HG03196 (cell line): ENCODE measurements around the gene WNT2B.

Experiments used
- ATAC-seq: cut with Tn5 transposase; IDR thresholded peaks from one replicate; pipeline ENCODE4 v1.9.1; 2021; ENCODE audit not compliant: unreplicated experiment

WNT2B gene

DNA sequence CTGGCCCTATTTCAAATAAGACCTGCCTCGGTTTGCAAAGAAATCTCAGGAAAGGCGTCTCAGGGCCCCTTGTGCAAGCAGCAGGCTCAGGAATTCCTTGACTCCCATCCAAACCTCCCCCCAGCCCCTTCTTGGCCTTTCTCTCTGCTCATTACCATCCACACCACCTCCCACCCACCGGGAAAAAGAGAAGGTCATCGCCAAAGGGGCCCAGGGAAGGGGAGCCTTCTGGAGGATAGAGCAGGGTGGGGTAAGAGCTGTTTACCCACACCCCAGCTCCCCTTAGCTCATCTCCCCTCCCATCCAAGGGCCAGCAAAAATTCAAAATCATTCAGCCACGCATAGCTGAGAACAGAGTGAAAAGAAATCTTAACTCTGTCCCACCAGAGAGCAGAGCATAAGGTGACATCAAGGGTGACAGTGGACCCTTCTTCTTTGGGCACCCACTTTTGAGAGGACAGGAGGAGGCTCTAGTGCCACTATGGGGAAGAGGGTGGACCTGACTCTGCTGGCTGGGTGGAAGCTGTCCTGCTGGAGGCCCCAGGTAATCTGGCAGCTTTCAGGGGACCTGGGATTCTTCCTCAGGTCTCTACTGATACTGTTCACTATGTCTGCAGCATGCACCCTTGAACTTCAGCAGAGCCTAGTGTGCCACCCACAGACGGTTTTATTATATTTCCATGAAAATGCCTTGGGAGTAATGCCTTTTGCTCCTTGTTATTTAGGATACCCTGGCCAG is 3.9 kb upstream of the WNT2B start:
- no peak for ATAC-seq

- ATAC-seq = no peak
Observed at GRCh38 chr1:112505400-112505785, 3.4 kb upstream of the WNT2B start.

DNA sequence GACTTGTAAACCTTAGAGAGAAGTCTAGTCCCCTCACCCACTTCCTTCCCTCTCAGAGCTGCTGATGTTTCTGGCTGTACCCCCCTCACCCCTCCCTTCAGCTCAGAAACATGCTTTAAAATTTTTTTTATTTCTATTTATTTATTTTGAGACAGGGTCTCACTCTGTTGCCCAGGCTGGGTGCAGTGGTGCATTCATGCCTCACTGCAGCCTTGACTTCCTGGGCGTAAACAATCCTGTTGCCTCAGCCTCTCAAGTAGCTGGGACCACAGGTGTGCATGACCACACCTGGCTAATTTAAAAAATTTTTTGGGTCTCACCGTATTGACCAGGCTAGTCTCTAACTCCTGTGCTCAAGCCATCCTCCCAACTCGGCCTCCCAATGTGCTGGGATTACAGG is 2.9 kb upstream of the WNT2B start:
- ATAC-seq = no peak

DNA sequence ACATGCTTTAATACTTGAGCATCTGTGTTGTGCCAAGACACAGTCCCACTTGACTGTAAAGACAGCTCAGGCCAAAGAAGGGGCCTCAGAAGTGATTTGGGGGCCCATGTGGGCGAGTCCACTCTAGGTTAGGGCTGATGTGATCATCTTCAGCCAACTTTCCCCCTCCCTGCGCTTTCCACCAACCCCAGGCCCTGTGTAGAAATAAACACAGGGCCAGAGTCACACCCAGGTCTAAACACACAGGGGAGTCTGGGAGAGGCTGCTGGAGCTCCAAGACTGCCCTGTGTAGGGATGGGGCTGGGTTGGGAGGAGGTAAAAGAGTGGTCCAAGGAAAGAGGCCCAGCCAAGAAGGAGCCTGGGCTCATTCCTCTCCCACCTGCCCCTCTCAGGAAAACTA is 2.5 kb upstream of the WNT2B start:
- no peak for ATAC-seq

DNA sequence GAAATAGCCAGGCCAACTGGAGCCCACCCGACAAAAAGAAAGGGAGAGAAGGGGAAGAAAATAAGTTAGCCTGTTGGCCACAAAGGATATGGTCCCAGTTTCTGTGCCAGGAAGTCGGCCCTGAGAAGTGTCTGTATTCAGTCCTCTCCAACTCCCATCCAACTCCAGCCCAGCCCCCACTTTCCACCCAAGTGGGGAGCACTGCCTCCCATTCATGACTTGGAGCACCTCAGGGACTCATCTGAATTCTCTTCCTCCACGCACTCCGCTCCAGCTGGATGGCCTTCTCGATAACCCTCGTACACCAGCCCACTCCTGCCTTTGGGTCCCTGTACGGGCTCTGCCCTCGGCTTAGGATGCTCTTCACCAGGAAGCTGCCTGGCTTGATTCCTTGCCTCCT is 2.0 kb upstream of the WNT2B start:
- no peak for ATAC-seq

GRCh38 chr1:112507336-112507735 is 1.4 kb upstream of the WNT2B start:
- no peak for ATAC-seq

GRCh38 chr1:112507921-112508277 is 866 bp upstream of the WNT2B start:
- no peak for ATAC-seq

- no peak for ATAC-seq
Observed at GRCh38 chr1:112509005-112509659, 367 bp downstream of the WNT2B start.

- no peak for ATAC-seq
Observed at GRCh38 chr1:112509660-112510178, 954 bp downstream of the WNT2B start.

- no peak for ATAC-seq
Observed at GRCh38 chr1:112510340-112510739, 1.6 kb downstream of the WNT2B start.

- no peak for ATAC-seq
Observed at GRCh38 chr1:112511897-112512296, 3.1 kb downstream of the WNT2B start.

DNA sequence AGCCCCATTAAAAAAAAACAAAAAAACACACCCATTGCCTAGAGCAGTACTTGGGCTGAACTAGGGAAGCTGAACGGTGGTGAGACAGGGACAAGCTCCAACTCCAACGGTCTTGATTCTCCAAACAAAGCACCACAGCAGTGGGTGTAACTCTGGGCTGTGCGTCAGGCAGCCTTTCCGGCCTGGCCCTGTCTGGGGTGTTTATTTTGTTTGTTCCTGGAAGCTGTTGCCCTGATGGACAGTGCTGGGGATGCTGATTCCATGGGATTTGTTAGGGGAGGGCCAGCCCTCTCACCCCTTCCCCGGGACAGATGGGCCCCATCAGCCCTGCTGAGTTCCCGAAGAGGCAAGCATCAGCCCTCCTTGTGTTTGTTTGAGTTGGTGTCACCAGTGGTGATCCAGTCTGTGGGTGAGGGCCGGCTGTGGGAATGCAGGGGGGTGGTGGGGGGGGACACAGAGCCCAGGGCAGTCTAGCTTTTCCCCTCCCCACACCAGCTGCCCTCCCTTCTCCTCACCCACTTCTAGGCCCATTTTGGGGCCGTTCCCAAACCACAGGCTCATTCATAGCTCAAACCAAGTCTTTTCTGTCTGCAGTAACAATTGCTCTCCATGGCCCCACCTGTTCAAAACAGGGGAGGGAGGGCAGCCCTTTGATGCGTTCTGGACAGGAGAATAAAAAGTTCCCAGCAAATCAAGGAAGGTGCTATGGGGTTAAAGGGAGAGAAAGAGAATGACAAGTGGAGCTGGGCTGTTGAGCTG is 4.5 kb downstream of the WNT2B start:
- no peak for ATAC-seq

DNA sequence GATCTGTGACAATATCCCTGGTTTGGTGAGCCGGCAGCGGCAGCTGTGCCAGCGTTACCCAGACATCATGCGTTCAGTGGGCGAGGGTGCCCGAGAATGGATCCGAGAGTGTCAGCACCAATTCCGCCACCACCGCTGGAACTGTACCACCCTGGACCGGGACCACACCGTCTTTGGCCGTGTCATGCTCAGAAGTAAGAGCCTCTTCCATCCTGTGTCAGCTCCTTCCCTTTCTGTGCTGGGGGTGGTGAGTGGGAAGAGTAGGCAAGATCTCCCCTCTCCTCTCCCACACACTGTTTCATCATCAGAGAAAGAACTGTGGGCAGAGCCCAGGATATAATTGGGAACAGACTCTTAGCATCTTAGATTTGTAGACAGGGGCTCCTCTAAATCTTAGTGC is 6.1 kb downstream of the WNT2B start:
- no peak for ATAC-seq

- ATAC-seq = no peak
Observed at GRCh38 chr1:112515311-112516009, 6.7 kb downstream of the WNT2B start.

DNA sequence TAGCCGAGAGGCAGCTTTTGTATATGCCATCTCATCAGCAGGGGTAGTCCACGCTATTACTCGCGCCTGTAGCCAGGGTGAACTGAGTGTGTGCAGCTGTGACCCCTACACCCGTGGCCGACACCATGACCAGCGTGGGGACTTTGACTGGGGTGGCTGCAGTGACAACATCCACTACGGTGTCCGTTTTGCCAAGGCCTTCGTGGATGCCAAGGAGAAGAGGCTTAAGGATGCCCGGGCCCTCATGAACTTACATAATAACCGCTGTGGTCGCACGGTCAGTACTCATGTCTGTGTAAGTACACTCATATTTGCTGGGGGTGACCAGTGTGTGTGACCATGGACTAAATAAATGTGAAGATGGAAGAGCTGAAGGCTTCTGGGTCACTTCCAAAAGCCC is 7.4 kb downstream of the WNT2B start:
- no peak for ATAC-seq

DNA sequence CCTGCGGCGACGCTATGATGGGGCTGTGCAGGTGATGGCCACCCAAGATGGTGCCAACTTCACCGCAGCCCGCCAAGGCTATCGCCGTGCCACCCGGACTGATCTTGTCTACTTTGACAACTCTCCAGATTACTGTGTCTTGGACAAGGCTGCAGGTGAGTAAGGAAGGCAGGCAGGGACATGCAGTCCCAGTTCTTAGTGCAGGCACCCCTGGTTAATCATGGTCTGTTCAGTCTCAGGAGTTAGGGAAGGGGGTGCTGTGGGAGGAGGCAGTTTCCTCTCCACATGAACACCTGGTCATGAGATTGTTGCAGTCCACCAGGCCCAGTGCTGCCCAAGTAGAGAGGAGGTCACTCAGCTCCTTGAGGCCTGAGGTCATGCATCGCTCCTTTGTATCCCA is 8.5 kb downstream of the WNT2B start:
- ATAC-seq = no peak

DNA sequence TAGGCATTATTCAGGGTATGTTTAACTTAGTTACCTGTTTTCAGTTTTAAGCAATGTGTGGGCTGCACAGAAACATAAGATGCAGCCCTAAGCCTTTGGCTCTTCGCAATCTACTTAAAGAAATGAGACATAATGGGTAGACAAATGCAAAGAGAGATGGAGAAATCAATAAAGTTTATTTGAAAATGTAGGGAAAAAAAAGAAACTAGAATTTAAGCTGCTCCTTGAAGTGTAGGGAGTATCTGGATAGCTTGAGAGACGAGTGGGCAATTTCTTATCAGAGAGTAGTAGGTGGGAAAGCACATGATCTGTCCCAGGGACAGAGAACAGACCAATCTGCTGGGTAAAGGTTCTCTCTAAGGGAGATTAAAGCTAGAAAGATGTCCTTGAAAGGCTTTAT is 8.9 kb downstream of the WNT2B start:
- ATAC-seq = no peak

- ATAC-seq = no peak
Observed at GRCh38 chr1:112518186-112518585, 9.4 kb downstream of the WNT2B start.

GRCh38 chr1:112520166-112520565 is 11.4 kb downstream of the WNT2B start:
- ATAC-seq = no peak

- ATAC-seq = no peak
Observed at GRCh38 chr1:112522621-112523020, 13.9 kb downstream of the WNT2B start.

- ATAC-seq = no peak
Observed at GRCh38 chr1:112524251-112524650, 15.5 kb downstream of the WNT2B start.
